Spleen (tissue), 7 donors: ENCODE data around the gene RNASE13.

Experiments
- CTCF ChIP-seq, 11 experiments: fragments of 200-600 bp in 7 of 11; fragments of 450-650 bp in 4 of 11; sonication (generic) in 4 of 11; IDR thresholded peaks in 8 of 11; conservative IDR thresholded peaks in 3 of 11; 1 replicate in 7 of 11; 2 replicates in 4 of 11; pipeline versions ENCODE4 v1.4.0 to v1.8.0; 2016 to 2021; ENCODE audit warnings: antibody characterized with exemption in 11 of 11, inconsistent platforms in 4 of 11, mild to moderate bottlenecking in 1 of 11
- POLR2A ChIP-seq, 3 donors: fragments of 450-650 bp; IDR thresholded peaks; one replicate each; pipeline ENCODE4 v1.5.1; 2017; ENCODE audit warnings: antibody characterized with exemption in 3 of 3, mild to moderate bottlenecking in 1 of 3
- POLR2AphosphoS5 ChIP-seq, 3 donors: sonication (generic); formaldehyde crosslinking; IDR thresholded peaks; one replicate each; pipeline ENCODE4 v1.5.1; 2017; ENCODE audit warnings: antibody characterized with exemption in 3 of 3
- donor health status: DM: no; HTN: no; CAD: no; lungs with moderate emphysema.
- donor health status: DM: no; HTN: no; CAD: no.
- donor health status: DM: no; HTN: no; CAD: no.

- TF ChIP-seq CTCF (IDR thresholded peaks at IDR 0.05 in 8 of 11, conservative IDR thresholded peaks at IDR 0.05 in 3 of 11) (no peak), POLR2AphosphoS5 (IDR thresholded peaks at IDR 0.05) (no peak), POLR2A (IDR thresholded peaks at IDR 0.05) (no peak)
Observed at GRCh38 chr14:21018781-21019180, 15.8 kb downstream of the RNASE13 start.
